GM20000 (cell line): Measurements from ENCODE around the gene LPP.

ENCODE experiments used
- DNase-seq: peaks from one replicate; pipeline ENCODE4 v3.0.0; 2012; ENCODE audit warnings: low spot score
- CTCF ChIP-seq: IDR thresholded peaks from 2 replicates; pipeline ENCODE4 v1.5.1; 2012; ENCODE audit warnings: mild to moderate bottlenecking, control low read depth; ENCODE audit errors: extremely low read depth, missing control alignments

LPP gene

GRCh38 chr3:188287762-188288505, 134.0 kb downstream of the LPP start:
- no peak for TF ChIP-seq CTCF
- no peak for DNase-seq

DNA sequence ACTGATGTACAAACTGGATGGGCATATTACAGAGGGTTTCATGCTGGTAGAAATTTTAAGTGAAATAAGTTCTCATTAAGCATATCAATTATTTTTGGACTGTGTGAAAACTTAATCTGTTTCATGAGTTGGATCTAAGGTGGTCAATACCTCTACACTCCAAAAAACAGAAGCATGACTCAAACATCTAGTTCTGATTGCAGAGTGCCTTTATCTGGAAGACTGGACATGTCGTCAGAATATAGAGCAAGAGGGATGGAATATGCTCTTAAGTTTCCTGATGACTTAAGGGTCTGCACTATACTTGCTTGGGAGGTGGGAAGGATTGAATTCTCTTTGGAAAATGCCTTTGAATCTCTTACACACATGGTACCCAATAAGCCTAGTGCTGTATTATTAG, 138.3 kb downstream of the LPP start:
- no peak for TF ChIP-seq CTCF
- no peak for DNase-seq

GRCh38 chr3:188292827-188293226, 138.9 kb downstream of the LPP start:
- no peak for DNase-seq
- no peak for TF ChIP-seq CTCF

DNA sequence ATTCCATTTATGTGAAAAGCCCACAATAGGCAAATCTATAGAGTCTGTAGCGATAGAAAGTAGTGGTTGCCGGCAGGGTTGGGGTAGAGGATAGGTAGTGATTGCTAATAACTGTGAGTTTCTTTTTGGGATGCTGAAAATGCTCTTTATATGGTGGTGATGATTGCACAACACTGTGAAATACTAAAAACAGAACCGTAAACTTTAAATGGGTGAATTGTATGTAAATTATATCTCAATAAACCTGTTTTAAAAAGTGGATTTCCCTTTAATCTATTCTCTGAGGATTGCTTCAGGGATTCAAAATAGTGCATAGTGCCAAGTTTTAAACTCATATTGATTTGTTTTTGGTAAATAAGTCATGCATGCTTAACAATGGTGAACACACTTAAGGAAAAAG, 140.2 kb downstream of the LPP start:
- no peak for TF ChIP-seq CTCF
- DNase-seq: no peak

- DNase-seq: no peak
- TF ChIP-seq CTCF: no peak
Observed at GRCh38 chr3:188294823-188295487, 141.0 kb downstream of the LPP start.

DNA sequence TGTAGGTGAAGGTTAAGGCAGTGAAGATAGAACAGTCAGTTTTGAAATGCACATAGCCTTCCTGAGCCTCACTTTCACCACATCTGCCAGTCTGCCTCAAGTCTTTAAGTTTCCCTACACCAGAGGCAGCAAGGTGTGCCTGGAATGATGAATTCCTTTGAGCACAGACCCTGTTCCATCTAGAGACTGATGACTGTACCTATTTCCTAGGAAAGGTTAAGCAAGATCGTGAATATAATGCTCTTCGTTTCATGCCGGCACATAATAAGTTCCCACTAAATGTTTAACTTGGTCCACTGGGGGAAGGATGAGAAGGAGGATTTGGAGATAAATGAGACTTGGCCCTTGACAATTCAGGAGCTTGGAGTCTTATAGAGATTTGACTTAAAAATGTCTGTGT, 141.9 kb downstream of the LPP start:
- TF ChIP-seq CTCF: no peak
- no peak for DNase-seq

- DNase-seq: no peak
- no peak for TF ChIP-seq CTCF
Observed at GRCh38 chr3:188296761-188297612, 143.0 kb downstream of the LPP start.
